Measurements from ENCODE around the gene NTN1. TPM values are rescaled to one million over a fixed set of nuclear protein-coding genes. Genes with fewer than 3 reads are reported as not detected.

Gene NTN1
- total RNA-seq, 2 donors from 2014 or later, result 0.69 to 1.5 TPM

GRCh38 chr17:9224485-9224884, 203.2 kb downstream of the NTN1 start:
- no peak for ATAC-seq (replicated peaks in 1 of 2)
- no peaks in the 10 kb centered on the region for H3K4me1 Mint-ChIP-seq (ENCODE audit: low read depth)
- no peak overlapping the region for H3K27ac Mint-ChIP-seq
- H3K4me3 Mint-ChIP-seq, result no peak overlapping the region
- no peaks in the 10 kb centered on the region for H3K36me3 Mint-ChIP-seq (ENCODE audit: insufficient read depth in 2 of 2)
- DNase-seq, result no peak
- no peaks in the 10 kb centered on the region for H3K27me3 Mint-ChIP-seq (ENCODE audit: low read depth)
- H3K9me3 Mint-ChIP-seq, result no peaks in the 10 kb centered on the region

GRCh38 chr17:9225305-9226101, 204.2 kb downstream of the NTN1 start:
- no peaks in the 10 kb centered on the region for H3K9me3 Mint-ChIP-seq
- ATAC-seq (replicated peaks in 1 of 2), result no peak
- H3K4me3 Mint-ChIP-seq, result no peak overlapping the region
- DNase-seq, result no peak
- H3K27me3 Mint-ChIP-seq (ENCODE audit: low read depth), result no peaks in the 10 kb centered on the region
- no peak overlapping the region for H3K27ac Mint-ChIP-seq
- no peaks in the 10 kb centered on the region for H3K4me1 Mint-ChIP-seq (ENCODE audit: low read depth)
- H3K36me3 Mint-ChIP-seq (ENCODE audit: insufficient read depth in 2 of 2), result no peaks in the 10 kb centered on the region

GRCh38 chr17:9226130-9226793, 205.0 kb downstream of the NTN1 start:
- ATAC-seq (replicated peaks in 1 of 2), result no peak
- no peak overlapping the region for H3K4me3 Mint-ChIP-seq
- H3K27me3 Mint-ChIP-seq (ENCODE audit: low read depth), result no peaks in the 10 kb centered on the region
- DNase-seq, result no peak
- H3K27ac Mint-ChIP-seq, result no peak overlapping the region
- no peaks in the 10 kb centered on the region for H3K9me3 Mint-ChIP-seq
- H3K36me3 Mint-ChIP-seq (ENCODE audit: insufficient read depth in 2 of 2), result no peaks in the 10 kb centered on the region
- no peaks in the 10 kb centered on the region for H3K4me1 Mint-ChIP-seq (ENCODE audit: low read depth)

- Mint-ChIP-seq H3K36me3 (ENCODE audit: insufficient read depth in 2 of 2) (no peaks in the 10 kb centered on the region), H3K9me3 (no peaks in the 10 kb centered on the region), H3K4me1 (ENCODE audit: low read depth) (no peaks in the 10 kb centered on the region), H3K27ac (no peak overlapping the region), H3K27me3 (ENCODE audit: low read depth) (no peaks in the 10 kb centered on the region), H3K4me3 (no peak overlapping the region)
- ATAC-seq (replicated peaks in 1 of 2) (peak in 1 of 2 donors; percentile 26), DNase-seq (no peak)
These were observed 205.5 kb downstream of the NTN1 start for GRCh38 chr17:9226794-9227135.

DNA sequence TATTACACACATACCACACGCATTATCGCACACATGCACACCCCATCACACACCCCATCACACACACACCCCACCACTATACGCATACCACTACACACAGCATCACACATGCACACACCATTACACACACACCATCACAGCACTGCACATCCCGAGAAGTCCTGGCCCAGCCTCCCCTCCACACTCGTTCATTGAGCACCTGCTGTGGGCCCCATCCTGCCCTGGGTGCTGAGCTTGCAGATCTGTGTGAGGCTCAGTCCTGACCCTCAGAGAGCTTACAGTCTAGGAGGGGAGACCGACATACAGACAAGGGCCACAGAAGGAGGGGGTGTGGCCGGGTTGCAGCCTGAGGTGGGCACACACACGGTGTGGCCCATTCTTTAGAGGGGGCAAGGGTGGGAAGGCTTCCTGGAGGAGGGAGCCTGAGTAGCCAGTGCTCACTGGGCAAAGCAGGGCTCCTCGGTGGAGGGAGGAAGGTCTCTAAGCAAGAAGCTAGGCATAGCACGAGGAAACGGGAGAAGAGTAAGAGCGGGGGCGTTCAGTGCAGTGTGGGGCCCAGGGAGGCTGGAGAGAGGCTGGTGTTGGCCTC, 206.6 kb downstream of the NTN1 start:
- Mint-ChIP-seq H3K27ac (no peak overlapping the region), H3K27me3 (ENCODE audit: low read depth) (no peaks in the 10 kb centered on the region), H3K4me3 (no peak overlapping the region), H3K4me1 (ENCODE audit: low read depth) (no peaks in the 10 kb centered on the region), H3K9me3 (no peaks in the 10 kb centered on the region), H3K36me3 (ENCODE audit: insufficient read depth in 2 of 2) (no peaks in the 10 kb centered on the region)
- ATAC-seq (replicated peaks in 1 of 2) (no peak), DNase-seq (no peak)

GRCh38 chr17:9228408-9229159, 207.3 kb downstream of the NTN1 start:
- DNase-seq, result no peak
- H3K4me3 Mint-ChIP-seq, result no peak overlapping the region
- no peak overlapping the region for H3K27ac Mint-ChIP-seq
- ATAC-seq (replicated peaks in 1 of 2), result peak; percentile 57 to 70
- H3K27me3 Mint-ChIP-seq (ENCODE audit: low read depth), result no peaks in the 10 kb centered on the region
- no peaks in the 10 kb centered on the region for H3K36me3 Mint-ChIP-seq (ENCODE audit: insufficient read depth in 2 of 2)
- H3K9me3 Mint-ChIP-seq, result no peaks in the 10 kb centered on the region
- no peaks in the 10 kb centered on the region for H3K4me1 Mint-ChIP-seq (ENCODE audit: low read depth)

DNA sequence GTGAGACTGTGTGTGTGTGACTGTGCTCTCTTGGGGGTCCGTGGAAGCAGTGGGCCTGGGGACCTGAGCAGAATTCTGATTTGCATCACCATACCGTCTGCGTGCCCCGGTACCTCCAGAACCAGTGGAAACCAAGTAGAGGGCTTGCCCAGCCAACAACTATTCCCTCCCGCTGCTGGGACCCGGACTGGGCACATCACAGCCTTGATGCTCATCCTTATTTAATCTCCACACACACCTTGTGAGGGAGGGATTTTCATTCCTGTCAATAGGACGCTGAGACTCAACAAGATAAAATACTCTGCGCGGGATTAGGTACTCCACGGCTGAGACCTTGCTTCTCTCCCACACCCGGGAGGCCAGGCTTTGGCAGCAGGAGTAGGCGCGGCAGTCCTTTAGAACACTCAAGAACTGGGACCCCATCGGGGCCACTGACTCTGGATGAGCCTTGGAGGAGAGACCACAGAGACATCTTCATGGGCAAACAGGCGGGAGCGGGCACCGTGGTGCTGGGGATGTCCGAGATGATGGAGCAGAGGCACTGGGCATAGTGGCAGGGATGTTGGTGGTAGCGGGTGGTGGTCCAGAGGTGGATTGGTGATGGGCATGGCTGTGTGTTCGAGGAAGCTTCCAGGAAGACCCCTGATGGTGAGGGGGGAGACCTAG, 208.0 kb downstream of the NTN1 start:
- no peaks in the 10 kb centered on the region for H3K36me3 Mint-ChIP-seq (ENCODE audit: insufficient read depth in 2 of 2)

DNA sequence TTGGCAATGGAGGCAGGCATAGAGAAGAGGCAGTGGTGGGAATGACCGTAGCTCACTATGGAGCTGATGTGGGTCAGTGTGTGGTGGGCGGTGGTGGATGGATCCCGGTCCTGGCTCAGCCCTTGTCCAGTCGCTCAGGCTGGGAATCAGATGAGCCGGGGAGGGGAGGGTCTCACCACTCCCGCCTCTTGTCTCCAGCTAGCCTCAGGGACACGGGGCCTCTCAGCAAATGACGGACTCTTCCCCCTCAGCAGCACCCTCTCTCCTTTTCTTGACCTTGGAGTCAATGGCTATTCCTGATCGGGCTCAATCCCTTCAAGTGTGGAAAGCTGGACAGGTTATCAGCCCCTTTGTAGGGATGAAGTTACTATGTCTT, 208.5 kb downstream of the NTN1 start:
- Mint-ChIP-seq H3K4me1 (ENCODE audit: low read depth) (no peaks in the 10 kb centered on the region), H3K27me3 (ENCODE audit: low read depth) (no peaks in the 10 kb centered on the region), H3K36me3 (ENCODE audit: insufficient read depth in 2 of 2) (no peaks in the 10 kb centered on the region), H3K27ac (no peak overlapping the region), H3K9me3 (no peaks in the 10 kb centered on the region), H3K4me3 (no peak overlapping the region)
- no peak for ATAC-seq (replicated peaks in 1 of 2)
- no peak for DNase-seq

More for the DNA sequence above, 208.0 kb downstream of the NTN1 start:
- no peak for ATAC-seq (replicated peaks in 1 of 2)
- DNase-seq, result no peak
- Mint-ChIP-seq H3K9me3 (no peaks in the 10 kb centered on the region), H3K27ac (no peak overlapping the region), H3K4me1 (ENCODE audit: low read depth) (no peaks in the 10 kb centered on the region), H3K27me3 (ENCODE audit: low read depth) (no peaks in the 10 kb centered on the region), H3K4me3 (no peak overlapping the region)

GRCh38 chr17:9230346-9230745, 209.0 kb downstream of the NTN1 start:
- DNase-seq (no peak), ATAC-seq (replicated peaks in 1 of 2) (no peak)
- H3K36me3 Mint-ChIP-seq (ENCODE audit: insufficient read depth in 2 of 2), result peaks cover 2% of the 10 kb centered on the region in 2 donors
- H3K27me3 Mint-ChIP-seq (ENCODE audit: low read depth), result no peaks in the 10 kb centered on the region
- H3K9me3 Mint-ChIP-seq, result no peaks in the 10 kb centered on the region
- peaks cover 4% of the 10 kb centered on the region for H3K4me1 Mint-ChIP-seq (ENCODE audit: low read depth)
- no peak overlapping the region for H3K27ac Mint-ChIP-seq
- H3K4me3 Mint-ChIP-seq, result no peak overlapping the region

GRCh38 chr17:9230861-9231260, 209.6 kb downstream of the NTN1 start:
- H3K36me3 Mint-ChIP-seq (ENCODE audit: insufficient read depth in 2 of 2), result peaks cover 2 to 5% of the 10 kb centered on the region in 2 donors
- no peak overlapping the region for H3K4me3 Mint-ChIP-seq
- H3K27ac Mint-ChIP-seq, result no peak overlapping the region
- no peaks in the 10 kb centered on the region for H3K27me3 Mint-ChIP-seq (ENCODE audit: low read depth)
- H3K4me1 Mint-ChIP-seq (ENCODE audit: low read depth), result peaks cover 5% of the 10 kb centered on the region
- no peaks in the 10 kb centered on the region for H3K9me3 Mint-ChIP-seq
- no peak for ATAC-seq (replicated peaks in 1 of 2)
- DNase-seq, result no peak

- Mint-ChIP-seq H3K27ac (no peak overlapping the region), H3K27me3 (ENCODE audit: low read depth) (no peaks in the 10 kb centered on the region), H3K9me3 (no peaks in the 10 kb centered on the region), H3K36me3 (ENCODE audit: insufficient read depth in 2 of 2) (peaks cover 2 to 5% of the 10 kb centered on the region in 2 donors), H3K4me3 (no peak overlapping the region), H3K4me1 (ENCODE audit: low read depth) (peaks cover 5% of the 10 kb centered on the region)
- ATAC-seq (replicated peaks in 1 of 2) (no peak), DNase-seq (no peak)
These were observed 210.3 kb downstream of the NTN1 start for GRCh38 chr17:9231449-9232154.

DNA sequence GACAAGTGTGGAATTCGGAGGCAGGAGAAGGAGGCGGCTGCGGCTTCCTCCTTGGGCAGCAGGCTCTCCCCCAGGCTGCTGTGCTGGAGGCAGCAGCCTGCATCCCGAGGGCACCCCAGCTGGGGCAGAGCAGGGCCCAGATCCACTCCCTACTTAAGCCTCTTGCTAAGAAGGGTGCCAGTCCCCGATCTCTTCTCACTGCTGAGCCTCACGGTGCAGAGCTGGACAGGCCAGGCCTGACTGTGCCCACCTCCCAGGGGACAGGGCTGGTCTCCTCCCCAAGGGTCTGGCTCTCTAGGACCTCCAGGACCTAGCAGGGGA, 210.8 kb downstream of the NTN1 start:
- Mint-ChIP-seq H3K27me3 (ENCODE audit: low read depth) (no peaks in the 10 kb centered on the region), H3K4me3 (no peak overlapping the region), H3K9me3 (no peaks in the 10 kb centered on the region), H3K4me1 (ENCODE audit: low read depth) (peaks cover 5% of the 10 kb centered on the region), H3K27ac (no peak overlapping the region), H3K36me3 (ENCODE audit: insufficient read depth in 2 of 2) (peaks cover 2 to 5% of the 10 kb centered on the region in 2 donors)
- ATAC-seq (replicated peaks in 1 of 2) (no peak), DNase-seq (no peak)
